ENCODE data around the gene STS. TPM values are rescaled to one million over a fixed set of nuclear protein-coding genes. Genes with fewer than 3 reads are reported as not detected.

The STS gene
- total and polyA plus RNA-seq, 3 experiments from 2014 or later: 1.7 to 2.1 (median 1.9) TPM

GRCh38 chrX:7110821-7111276 is 36.7 kb upstream of the STS start:
- Mint-ChIP-seq H3K36me3 (peaks cover under 1 to 14% (median 4%) of the 10 kb centered on the region in 3 donors), H3K4me1 (peaks cover 44 to 68% (median 57%) of the 10 kb centered on the region in 3 donors), H3K9me3 (no peaks in the 10 kb centered on the region), H3K4me3 (peak overlapping the region in 1 of 7 donors; percentile 37), H3K27me3 (no peaks in the 10 kb centered on the region), H3K27ac (peak overlapping the region in 7 of 8 donors; percentile 6 to 82 (median 43))
- Histone ChIP-seq H3K27ac (ENCODE audit: low read depth, low read length) (no peak overlapping the region), H3K4me3 (ENCODE audit: low read length) (no peak overlapping the region), H3K36me3 (ENCODE audit: insufficient read depth, low read length) (no peaks in the 10 kb centered on the region), H3K9me3 (ENCODE audit: low read length) (no peaks in the 10 kb centered on the region), H3K4me1 (ENCODE audit: insufficient read depth, low read length) (no peaks in the 10 kb centered on the region), H3K27me3 (ENCODE audit: insufficient read depth, low read length, poor library complexity, severe bottlenecking) (no peaks in the 10 kb centered on the region)
- no peak for DNase-seq
- ChIA-PET POLR2A (no interaction called here), CTCF (no interaction called here)

- Histone ChIP-seq H3K4me3 (ENCODE audit: low read length) (no peak overlapping the region), H3K4me1 (ENCODE audit: insufficient read depth, low read length) (no peaks in the 10 kb centered on the region), H3K27me3 (ENCODE audit: insufficient read depth, low read length, poor library complexity, severe bottlenecking) (no peaks in the 10 kb centered on the region), H3K9me3 (ENCODE audit: low read length) (no peaks in the 10 kb centered on the region), H3K27ac (ENCODE audit: low read depth, low read length) (no peak overlapping the region), H3K36me3 (ENCODE audit: insufficient read depth, low read length) (no peaks in the 10 kb centered on the region)
- H3K4me1 Mint-ChIP-seq: peaks cover 44 to 72% (median 58%) of the 10 kb centered on the region in 3 donors
- H3K27ac Mint-ChIP-seq: no peak overlapping the region
- no peaks in the 10 kb centered on the region for H3K27me3 Mint-ChIP-seq
- ChIA-PET CTCF (no interaction called here), POLR2A (no interaction called here)
- no peaks in the 10 kb centered on the region for H3K9me3 Mint-ChIP-seq
- no peak for DNase-seq
- H3K36me3 Mint-ChIP-seq: peaks cover 0 to 13% (median 2%) of the 10 kb centered on the region in 3 donors
- no peak overlapping the region for H3K4me3 Mint-ChIP-seq
Observed at GRCh38 chrX:7111518-7111917, 36.0 kb upstream of the STS start.

- Histone ChIP-seq H3K27me3 (ENCODE audit: insufficient read depth, low read length, poor library complexity, severe bottlenecking) (no peaks in the 10 kb centered on the region), H3K27ac (ENCODE audit: low read depth, low read length) (no peak overlapping the region), H3K9me3 (ENCODE audit: low read length) (no peaks in the 10 kb centered on the region), H3K4me1 (ENCODE audit: insufficient read depth, low read length) (no peaks in the 10 kb centered on the region), H3K4me3 (ENCODE audit: low read length) (no peak overlapping the region), H3K36me3 (ENCODE audit: insufficient read depth, low read length) (no peaks in the 10 kb centered on the region)
- peaks cover 5 to 16% (median 6%) of the 10 kb centered on the region in 3 donors for H3K36me3 Mint-ChIP-seq
- H3K27me3 Mint-ChIP-seq: no peaks in the 10 kb centered on the region
- no peak overlapping the region for H3K27ac Mint-ChIP-seq
- peaks cover 46 to 72% (median 58%) of the 10 kb centered on the region in 3 donors for H3K4me1 Mint-ChIP-seq
- ChIA-PET CTCF (no interaction called here), POLR2A (no interaction called here)
- no peaks in the 10 kb centered on the region for H3K9me3 Mint-ChIP-seq
- no peak overlapping the region for H3K4me3 Mint-ChIP-seq
- DNase-seq: no peak
Observed at GRCh38 chrX:7112071-7112470, 35.4 kb upstream of the STS start.

GRCh38 chrX:7115557-7115956 is 32.0 kb upstream of the STS start:
- Histone ChIP-seq H3K4me3 (ENCODE audit: low read length) (no peak overlapping the region), H3K9me3 (ENCODE audit: low read length) (no peaks in the 10 kb centered on the region), H3K36me3 (ENCODE audit: insufficient read depth, low read length) (no peaks in the 10 kb centered on the region), H3K4me1 (ENCODE audit: insufficient read depth, low read length) (no peaks in the 10 kb centered on the region), H3K27me3 (ENCODE audit: insufficient read depth, low read length, poor library complexity, severe bottlenecking) (no peaks in the 10 kb centered on the region), H3K27ac (ENCODE audit: low read depth, low read length) (no peak overlapping the region)
- H3K4me3 Mint-ChIP-seq: no peak overlapping the region
- peaks cover 42 to 74% (median 72%) of the 10 kb centered on the region in 3 donors for H3K4me1 Mint-ChIP-seq
- peaks cover 9 to 13% (median 10%) of the 10 kb centered on the region in 3 donors for H3K36me3 Mint-ChIP-seq
- H3K9me3 Mint-ChIP-seq: peaks cover 0 to 4% (median 0%) of the 10 kb centered on the region in 5 donors
- ChIA-PET POLR2A (no interaction called here), CTCF (no interaction called here)
- no peak for DNase-seq
- H3K27me3 Mint-ChIP-seq: no peaks in the 10 kb centered on the region
- peak overlapping the region in 2 of 8 donors; percentile 55 to 63 for H3K27ac Mint-ChIP-seq

- ChIA-PET CTCF (no interaction called here), POLR2A (no interaction called here)
- peaks cover 0 to 4% (median 0%) of the 10 kb centered on the region in 5 donors for H3K9me3 Mint-ChIP-seq
- Histone ChIP-seq H3K9me3 (ENCODE audit: low read length) (no peaks in the 10 kb centered on the region), H3K36me3 (ENCODE audit: insufficient read depth, low read length) (no peaks in the 10 kb centered on the region), H3K27me3 (ENCODE audit: insufficient read depth, low read length, poor library complexity, severe bottlenecking) (no peaks in the 10 kb centered on the region), H3K4me3 (ENCODE audit: low read length) (no peak overlapping the region), H3K4me1 (ENCODE audit: insufficient read depth, low read length) (no peaks in the 10 kb centered on the region), H3K27ac (ENCODE audit: low read depth, low read length) (no peak overlapping the region)
- no peak for DNase-seq
- no peak overlapping the region for H3K4me3 Mint-ChIP-seq
- peaks cover 9 to 13% (median 10%) of the 10 kb centered on the region in 3 donors for H3K36me3 Mint-ChIP-seq
- peak overlapping the region in 1 of 8 donors; percentile 63 for H3K27ac Mint-ChIP-seq
- peaks cover 40 to 73% (median 72%) of the 10 kb centered on the region in 3 donors for H3K4me1 Mint-ChIP-seq
- H3K27me3 Mint-ChIP-seq: no peaks in the 10 kb centered on the region
Observed at GRCh38 chrX:7116081-7116480, 31.4 kb upstream of the STS start.

DNA sequence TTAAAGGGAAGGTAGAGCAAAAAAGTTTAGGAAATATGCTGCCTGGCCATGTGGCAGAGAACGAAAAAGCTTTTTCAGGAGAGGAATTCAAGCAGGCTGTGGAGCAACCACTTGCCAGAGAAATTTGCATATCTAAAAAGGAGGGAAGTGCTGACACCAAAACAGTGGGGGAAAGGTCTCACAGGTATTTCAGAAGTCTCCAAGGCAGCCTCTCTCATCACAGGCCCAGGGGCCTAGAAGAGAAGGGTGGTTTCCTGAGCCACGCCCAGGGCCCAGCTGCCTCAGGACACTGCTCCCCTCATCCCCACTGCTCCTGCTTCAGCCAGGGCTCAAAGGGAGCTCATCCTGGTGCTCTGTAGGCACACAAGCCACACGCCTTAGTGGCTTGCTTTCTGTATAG is 29.9 kb upstream of the STS start:
- Mint-ChIP-seq H3K4me3 (peak overlapping the region in 1 of 7 donors; percentile 13), H3K27me3 (no peaks in the 10 kb centered on the region), H3K4me1 (peaks cover 33 to 73% (median 67%) of the 10 kb centered on the region in 3 donors), H3K36me3 (peaks cover 10 to 13% (median 12%) of the 10 kb centered on the region in 3 donors), H3K27ac (peak overlapping the region in 1 of 8 donors; percentile 47), H3K9me3 (peaks cover 0 to 4% (median 0%) of the 10 kb centered on the region in 5 donors)
- Histone ChIP-seq H3K27me3 (ENCODE audit: insufficient read depth, low read length, poor library complexity, severe bottlenecking) (no peaks in the 10 kb centered on the region), H3K4me3 (ENCODE audit: low read length) (no peak overlapping the region), H3K36me3 (ENCODE audit: insufficient read depth, low read length) (no peaks in the 10 kb centered on the region), H3K4me1 (ENCODE audit: insufficient read depth, low read length) (no peaks in the 10 kb centered on the region), H3K27ac (ENCODE audit: low read depth, low read length) (no peak overlapping the region), H3K9me3 (ENCODE audit: low read length) (no peaks in the 10 kb centered on the region)
- CTCF ChIA-PET: no interaction called here
- POLR2A ChIA-PET: no interaction called here
- no peak for DNase-seq

DNA sequence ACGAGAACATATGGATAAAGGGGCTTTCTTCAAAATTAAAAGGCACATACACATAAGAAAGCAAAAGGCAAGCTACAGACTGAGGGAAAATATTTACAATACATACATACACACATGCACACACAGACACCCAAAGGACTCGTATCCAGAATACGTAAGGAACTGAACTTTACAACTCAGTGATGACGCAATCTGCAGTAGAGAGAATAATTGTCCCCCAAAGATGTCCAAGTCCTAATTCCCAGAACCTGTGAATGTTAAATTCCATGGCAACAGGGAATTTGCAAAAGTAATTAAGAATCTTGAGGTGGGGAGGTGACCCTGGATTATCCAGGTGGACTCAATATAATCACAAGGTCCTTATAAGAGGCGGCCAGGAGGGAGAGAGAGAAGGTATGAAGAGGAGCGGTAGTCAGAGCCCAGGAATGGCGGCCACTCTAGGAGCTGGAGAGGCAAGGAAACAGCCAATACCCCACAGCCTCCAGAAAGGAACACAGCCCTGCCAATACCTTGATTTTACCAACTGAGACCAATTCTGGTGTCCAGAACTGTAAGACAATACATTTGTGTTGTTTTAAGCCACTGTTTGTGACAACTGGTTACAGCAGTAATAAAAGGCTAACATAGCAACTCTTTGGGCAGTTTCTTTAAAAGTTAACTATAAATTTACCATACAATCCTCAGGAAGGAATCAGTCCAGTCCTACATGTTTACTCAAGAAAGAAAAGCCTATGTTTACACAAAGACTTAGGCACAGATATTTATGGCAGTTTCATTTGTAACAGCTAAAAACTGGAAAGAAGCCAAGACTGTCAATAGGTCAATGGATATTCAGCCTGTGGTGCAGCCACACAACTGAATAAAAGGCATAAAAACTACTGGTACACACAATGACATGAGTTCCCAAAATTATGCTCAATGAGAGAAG is 27.3 kb upstream of the STS start:
- H3K27ac Mint-ChIP-seq: peak overlapping the region in 2 of 8 donors; percentile 3 to 43
- H3K9me3 Mint-ChIP-seq: peaks cover 0 to 4% (median 0%) of the 10 kb centered on the region in 5 donors
- H3K4me3 Mint-ChIP-seq: no peak overlapping the region
- CTCF ChIA-PET: no interaction called here
- Histone ChIP-seq H3K9me3 (ENCODE audit: low read length) (no peaks in the 10 kb centered on the region), H3K4me1 (ENCODE audit: insufficient read depth, low read length) (no peaks in the 10 kb centered on the region), H3K36me3 (ENCODE audit: insufficient read depth, low read length) (no peaks in the 10 kb centered on the region), H3K27ac (ENCODE audit: low read depth, low read length) (no peak overlapping the region), H3K27me3 (ENCODE audit: insufficient read depth, low read length, poor library complexity, severe bottlenecking) (no peaks in the 10 kb centered on the region), H3K4me3 (ENCODE audit: low read length) (no peak overlapping the region)
- peaks cover 24 to 74% (median 51%) of the 10 kb centered on the region in 3 donors for H3K4me1 Mint-ChIP-seq
- H3K36me3 Mint-ChIP-seq: peaks cover 6 to 22% (median 12%) of the 10 kb centered on the region in 3 donors
- H3K27me3 Mint-ChIP-seq: no peaks in the 10 kb centered on the region
- no peak for DNase-seq
- POLR2A ChIA-PET: no interaction called here

GRCh38 chrX:7120878-7121219 is 26.7 kb upstream of the STS start:
- peaks cover 0 to 4% (median 0%) of the 10 kb centered on the region in 5 donors for H3K9me3 Mint-ChIP-seq
- Histone ChIP-seq H3K4me1 (ENCODE audit: insufficient read depth, low read length) (no peaks in the 10 kb centered on the region), H3K4me3 (ENCODE audit: low read length) (no peak overlapping the region), H3K27ac (ENCODE audit: low read depth, low read length) (no peak overlapping the region), H3K9me3 (ENCODE audit: low read length) (no peaks in the 10 kb centered on the region), H3K27me3 (ENCODE audit: insufficient read depth, low read length, poor library complexity, severe bottlenecking) (no peaks in the 10 kb centered on the region), H3K36me3 (ENCODE audit: insufficient read depth, low read length) (no peaks in the 10 kb centered on the region)
- peaks cover 9 to 27% (median 14%) of the 10 kb centered on the region in 3 donors for H3K36me3 Mint-ChIP-seq
- ChIA-PET POLR2A (no interaction called here), CTCF (no interaction called here)
- no peaks in the 10 kb centered on the region for H3K27me3 Mint-ChIP-seq
- no peak overlapping the region for H3K4me3 Mint-ChIP-seq
- DNase-seq: no peak
- no peak overlapping the region for H3K27ac Mint-ChIP-seq
- peaks cover 28 to 68% (median 47%) of the 10 kb centered on the region in 3 donors for H3K4me1 Mint-ChIP-seq
